ENCODE results near the gene ERBB2.

Gene ERBB2

GRCh38 chr17:39671651-39672521, 28.0 kb upstream of the ERBB2 start:
- Histone ChIP-seq H3K4me3 (ENCODE audit: low read length, poor library complexity, severe bottlenecking) (no peak overlapping the region), H3K9ac (ENCODE audit: low read depth, low read length, poor library complexity, severe bottlenecking) (no peak overlapping the region), H3K9me2 (replicated peaks; ENCODE audit: low read depth, low read length) (no peaks in the 10 kb centered on the region), H4K20me1 (ENCODE audit: insufficient read depth, low read length, poor library complexity, severe bottlenecking) (no peaks in the 10 kb centered on the region), H2AFZ (ENCODE audit: low read length) (no peak overlapping the region), H3K4me2 (ENCODE audit: low read depth, low read length, poor library complexity, severe bottlenecking) (no peak overlapping the region), H3F3A (ENCODE audit: low read depth) (no peaks in the 10 kb centered on the region), H3K4me1 (ENCODE audit: insufficient read depth, low read length, poor library complexity, severe bottlenecking) (no peaks in the 10 kb centered on the region), H3K9me3 (ENCODE audit: insufficient read depth, low read depth, low read length) (no peaks in the 10 kb centered on the region), H3K79me2 (ENCODE audit: insufficient read depth, low read length) (no peaks in the 10 kb centered on the region), H3K27me3 (ENCODE audit: insufficient read depth, low read length, poor library complexity, severe bottlenecking) (no peaks in the 10 kb centered on the region), H3K36me3 (ENCODE audit: insufficient read depth, low read length) (no peaks in the 10 kb centered on the region)
- TF ChIP-seq EZH2phosphoT487 (IDR thresholded peaks at IDR 0.05; ENCODE audit: borderline replicate concordance) (no peak), CTCF (conservative IDR thresholded peaks at IDR 0.05; ENCODE audit: low read length) (peak; percentile 68)

GRCh38 chr17:39672522-39673334, 27.1 kb upstream of the ERBB2 start:
- no peaks in the 10 kb centered on the region for H3F3A ChIP-seq (ENCODE audit: low read depth)
- no peaks in the 10 kb centered on the region for H3K79me2 ChIP-seq (ENCODE audit: insufficient read depth, low read length)
- H3K4me2 ChIP-seq (ENCODE audit: low read depth, low read length, poor library complexity, severe bottlenecking), result no peak overlapping the region
- no peak overlapping the region for H2AFZ ChIP-seq (ENCODE audit: low read length)
- no peaks in the 10 kb centered on the region for H3K9me3 ChIP-seq (ENCODE audit: insufficient read depth, low read depth, low read length)
- H3K4me3 ChIP-seq (ENCODE audit: low read length, poor library complexity, severe bottlenecking), result no peak overlapping the region
- no peaks in the 10 kb centered on the region for H3K9me2 ChIP-seq (replicated peaks; ENCODE audit: low read depth, low read length)
- H4K20me1 ChIP-seq (ENCODE audit: insufficient read depth, low read length, poor library complexity, severe bottlenecking), result no peaks in the 10 kb centered on the region
- no peak overlapping the region for H3K9ac ChIP-seq (ENCODE audit: low read depth, low read length, poor library complexity, severe bottlenecking)
- no peaks in the 10 kb centered on the region for H3K27me3 ChIP-seq (ENCODE audit: insufficient read depth, low read length, poor library complexity, severe bottlenecking)
- H3K4me1 ChIP-seq (ENCODE audit: insufficient read depth, low read length, poor library complexity, severe bottlenecking), result no peaks in the 10 kb centered on the region
- no peaks in the 10 kb centered on the region for H3K36me3 ChIP-seq (ENCODE audit: insufficient read depth, low read length)
- TF ChIP-seq EZH2phosphoT487 (IDR thresholded peaks at IDR 0.05; ENCODE audit: borderline replicate concordance) (no peak), CTCF (conservative IDR thresholded peaks at IDR 0.05; ENCODE audit: low read length) (0 out of 2 replicates have a peak, but pooled peaks have one; percentile 4)

GRCh38 chr17:39673335-39674081, 26.4 kb upstream of the ERBB2 start:
- Histone ChIP-seq H3F3A (ENCODE audit: low read depth) (no peaks in the 10 kb centered on the region), H3K4me3 (ENCODE audit: low read length, poor library complexity, severe bottlenecking) (no peak overlapping the region), H3K4me2 (ENCODE audit: low read depth, low read length, poor library complexity, severe bottlenecking) (no peak overlapping the region), H3K27me3 (ENCODE audit: insufficient read depth, low read length, poor library complexity, severe bottlenecking) (no peaks in the 10 kb centered on the region), H4K20me1 (ENCODE audit: insufficient read depth, low read length, poor library complexity, severe bottlenecking) (no peaks in the 10 kb centered on the region), H2AFZ (ENCODE audit: low read length) (no peak overlapping the region), H3K9ac (ENCODE audit: low read depth, low read length, poor library complexity, severe bottlenecking) (no peak overlapping the region), H3K9me3 (ENCODE audit: insufficient read depth, low read depth, low read length) (no peaks in the 10 kb centered on the region), H3K36me3 (ENCODE audit: insufficient read depth, low read length) (no peaks in the 10 kb centered on the region), H3K4me1 (ENCODE audit: insufficient read depth, low read length, poor library complexity, severe bottlenecking) (no peaks in the 10 kb centered on the region), H3K79me2 (ENCODE audit: insufficient read depth, low read length) (no peaks in the 10 kb centered on the region), H3K9me2 (replicated peaks; ENCODE audit: low read depth, low read length) (no peaks in the 10 kb centered on the region)
- TF ChIP-seq CTCF (conservative IDR thresholded peaks at IDR 0.05; ENCODE audit: low read length), result no peak
- no peak for TF ChIP-seq EZH2phosphoT487 (IDR thresholded peaks at IDR 0.05; ENCODE audit: borderline replicate concordance)
